Left lung (tissue), 10 donors: Measurements from ENCODE around the gene CAMK2G. TPM values are rescaled to one million over a fixed set of nuclear protein-coding genes. Genes with fewer than 3 reads are reported as not detected.

Experiments used
- ATAC-seq: fragments of 200-7000 bp; cut with Tn5 transposase; one replicate; pipeline ENCODE4 v1.9.1; 2020; ENCODE audit warnings: moderate library complexity
- DNase-seq, 4 donors: peaks; one replicate each; pipeline ENCODE4 v3.0.0-alpha.2; 2013 to 2020
- H3K27ac ChIP-seq, 2 donors: fragments of 200-600 bp; sonication (generic) in 1 of 2; one replicate each; pipeline versions ENCODE4 v1.5.0 to v1.8.0; 2020 to 2021
- H3K27me3 ChIP-seq, 2 donors: fragments of 200-600 bp; sonication (generic) in 1 of 2; one replicate each; pipeline versions ENCODE4 v1.5.0 to v1.8.0; 2020 to 2021
- H3K36me3 ChIP-seq, 2 donors: fragments of 200-600 bp; sonication (generic) in 1 of 2; one replicate each; pipeline versions ENCODE4 v1.5.0 to v1.8.0; 2020 to 2021
- H3K4me1 ChIP-seq, 2 donors: fragments of 200-600 bp; one replicate each; pipeline ENCODE4 v1.8.0; 2021
- H3K4me3 ChIP-seq, 2 donors: fragments of 200-600 bp; sonication (generic) in 1 of 2; one replicate each; pipeline versions ENCODE4 v1.5.0 to v1.8.0; 2020 to 2021; ENCODE audit warnings: mild to moderate bottlenecking in 1 of 2
- H3K9me3 ChIP-seq, 2 donors: fragments of 200-600 bp; sonication (generic) in 1 of 2; one replicate each; pipeline versions ENCODE4 v1.5.0 to v1.8.0; 2020 to 2021
- CTCF ChIP-seq, 2 donors: fragments of 200-600 bp; sonication (generic) in 1 of 2; IDR thresholded peaks; one replicate each; pipeline versions ENCODE4 v1.5.0 to v1.8.0; 2021; ENCODE audit warnings: antibody characterized with exemption in 2 of 2
- intact Hi-C, 2 donors: fragments of 100-400 bp; cut with DNase I; formaldehyde crosslinking; loops; one replicate each; pipeline versions ENCODE4 v1.11.2 to v1.14.2; 2022
- polyA plus RNA-seq, 6 donors: library from polyadenylated mRNA; unstranded; fragments of 120-200 nt; gene quantifications; one replicate each; pipeline ENCODE4 v1.2.1, GENCODE V29; 2013; ENCODE audit not compliant: insufficient read length in 6 of 6
- total RNA-seq, 2 donors: library from RNA; stranded (reverse); fragmentation: NEBNext Ultra II Directional; extraction: Animal tissue kit (Norgen Biotek cat#: 25700); gene quantifications; one replicate each; pipeline ENCODE4 v1.2.1, GENCODE V29; 2021
- donor health status: DM: no; HTN: yes; CAD: no.
- donor health status: DM: no; HTN: no; CAD: no.

The CAMK2G gene
- total and polyA plus RNA-seq, 8 donors, result 28.9 to 44.5 (median 35.4) TPM

GRCh38 chr10:73800560-73801252 lies 73.6 kb downstream of the CAMK2G start:
- peaks cover 0 to 100% of the 10 kb centered on the region in 2 donors for H3K36me3 ChIP-seq
- ATAC-seq (no peak), DNase-seq (no peak)
- peaks cover 0 to 3% of the 10 kb centered on the region in 2 donors for H3K4me1 ChIP-seq
- no peak overlapping the region for H3K4me3 ChIP-seq
- H3K9me3 ChIP-seq, result no peaks in the 10 kb centered on the region
- H3K27me3 ChIP-seq, result no peaks in the 10 kb centered on the region
- no peak for TF ChIP-seq CTCF (IDR thresholded peaks at IDR 0.05)
- H3K27ac ChIP-seq, result no peak overlapping the region
- intact Hi-C loops, result no loop called here

- DNase-seq (no peak), ATAC-seq (no peak)
- intact Hi-C loops, result no loop called here
- Histone ChIP-seq H3K9me3 (no peaks in the 10 kb centered on the region), H3K27me3 (no peaks in the 10 kb centered on the region), H3K4me1 (peaks cover 0 to 3% of the 10 kb centered on the region in 2 donors), H3K36me3 (peaks cover 0 to 100% of the 10 kb centered on the region in 2 donors), H3K4me3 (no peak overlapping the region), H3K27ac (no peak overlapping the region)
- no peak for TF ChIP-seq CTCF (IDR thresholded peaks at IDR 0.05)
These were observed 74.3 kb downstream of the CAMK2G start for GRCh38 chr10:73799899-73800559.

- no peaks in the 10 kb centered on the region for H3K4me1 ChIP-seq
- no peaks in the 10 kb centered on the region for H3K27me3 ChIP-seq
- no peaks in the 10 kb centered on the region for H3K9me3 ChIP-seq
- H3K27ac ChIP-seq, result no peak overlapping the region
- intact Hi-C loops, result no loop called here
- DNase-seq, result no peak
- no peak for TF ChIP-seq CTCF (IDR thresholded peaks at IDR 0.05)
- no peak for ATAC-seq
- no peak overlapping the region for H3K4me3 ChIP-seq
- peaks cover 0 to 100% of the 10 kb centered on the region in 2 donors for H3K36me3 ChIP-seq
These were observed 75.3 kb downstream of the CAMK2G start for GRCh38 chr10:73798927-73799560.

- Histone ChIP-seq H3K27me3 (no peaks in the 10 kb centered on the region), H3K4me3 (no peak overlapping the region), H3K36me3 (peaks cover 0 to 100% of the 10 kb centered on the region in 2 donors), H3K4me1 (no peaks in the 10 kb centered on the region), H3K27ac (no peak overlapping the region), H3K9me3 (no peaks in the 10 kb centered on the region)
- TF ChIP-seq CTCF (IDR thresholded peaks at IDR 0.05), result no peak
- no peak for DNase-seq
- intact Hi-C loops, result no loop called here
- no peak for ATAC-seq
These were observed 76.3 kb downstream of the CAMK2G start for GRCh38 chr10:73798087-73798486.
